Nephron progenitor cell (in vitro differentiated cells): ENCODE data around the gene TINAGL1.

Experiments
- DNase-seq: peaks from one replicate; pipeline ENCODE4 v3.0.0; 2021
- H3K27ac Mint-ChIP-seq: 2 replicates; pipeline ENCODE4 v1.8.0; 2021; ENCODE audit warnings: mild to moderate bottlenecking, moderate library complexity, mixed read lengths
- H3K27me3 Mint-ChIP-seq: 2 replicates; pipeline ENCODE4 v1.8.0; 2021; ENCODE audit warnings: mild to moderate bottlenecking, low read depth, mixed read lengths; ENCODE audit not compliant: poor library complexity
- H3K36me3 Mint-ChIP-seq: 2 replicates; pipeline ENCODE4 v1.8.0; 2021; ENCODE audit warnings: low read depth, mixed read lengths
- H3K4me1 Mint-ChIP-seq: 2 replicates; pipeline ENCODE4 v1.8.0; 2021; ENCODE audit warnings: mixed read lengths
- H3K4me3 Mint-ChIP-seq: 2 replicates; pipeline ENCODE4 v1.8.0; 2021; ENCODE audit warnings: mild to moderate bottlenecking, moderate library complexity, mixed read lengths
- H3K9me3 Mint-ChIP-seq: 2 replicates; pipeline ENCODE4 v1.8.0; 2021; ENCODE audit warnings: mild to moderate bottlenecking, moderate library complexity, mixed read lengths
- TF ChIP-seq, protein P1 (sequence below): fragments of 200-600 bp; sonication (generic); IDR thresholded peaks from 2 replicates; pipeline ENCODE4 v1.5.0; 2021; ENCODE audit warnings: antibody characterized with exemption

TINAGL1 gene

DNA sequence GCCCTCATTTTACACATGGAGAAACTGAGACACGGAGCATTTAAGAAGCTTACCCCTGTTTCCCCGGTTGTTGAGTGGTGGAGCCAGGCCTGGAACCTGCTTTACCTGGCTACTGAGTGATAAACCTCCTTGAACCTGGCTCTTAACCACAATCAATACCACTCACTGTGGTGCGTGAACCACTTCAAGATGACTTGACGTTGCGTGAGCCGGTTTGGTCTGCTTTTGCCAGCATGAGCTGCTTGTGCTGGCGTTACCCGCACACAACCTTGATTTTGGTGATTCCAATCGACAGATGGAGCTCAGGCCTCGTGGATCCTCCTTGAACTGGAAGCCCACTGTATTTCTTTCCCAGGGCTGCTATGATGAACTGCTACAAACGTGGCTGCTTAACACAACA lies 6.1 kb upstream of the TINAGL1 start:
- Mint-ChIP-seq H3K4me1 (peaks cover 28% of the 10 kb centered on the region), H3K9me3 (no peaks in the 10 kb centered on the region), H3K27ac (no peak overlapping the region), H3K4me3 (no peak overlapping the region), H3K36me3 (no peaks in the 10 kb centered on the region), H3K27me3 (peaks cover 50% of the 10 kb centered on the region)
- DNase-seq: no peak
- TF ChIP-seq, protein P1, sequence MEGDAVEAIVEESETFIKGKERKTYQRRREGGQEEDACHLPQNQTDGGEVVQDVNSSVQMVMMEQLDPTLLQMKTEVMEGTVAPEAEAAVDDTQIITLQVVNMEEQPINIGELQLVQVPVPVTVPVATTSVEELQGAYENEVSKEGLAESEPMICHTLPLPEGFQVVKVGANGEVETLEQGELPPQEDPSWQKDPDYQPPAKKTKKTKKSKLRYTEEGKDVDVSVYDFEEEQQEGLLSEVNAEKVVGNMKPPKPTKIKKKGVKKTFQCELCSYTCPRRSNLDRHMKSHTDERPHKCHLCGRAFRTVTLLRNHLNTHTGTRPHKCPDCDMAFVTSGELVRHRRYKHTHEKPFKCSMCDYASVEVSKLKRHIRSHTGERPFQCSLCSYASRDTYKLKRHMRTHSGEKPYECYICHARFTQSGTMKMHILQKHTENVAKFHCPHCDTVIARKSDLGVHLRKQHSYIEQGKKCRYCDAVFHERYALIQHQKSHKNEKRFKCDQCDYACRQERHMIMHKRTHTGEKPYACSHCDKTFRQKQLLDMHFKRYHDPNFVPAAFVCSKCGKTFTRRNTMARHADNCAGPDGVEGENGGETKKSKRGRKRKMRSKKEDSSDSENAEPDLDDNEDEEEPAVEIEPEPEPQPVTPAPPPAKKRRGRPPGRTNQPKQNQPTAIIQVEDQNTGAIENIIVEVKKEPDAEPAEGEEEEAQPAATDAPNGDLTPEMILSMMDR: no peak

GRCh38 chr1:31570906-31571305 lies 5.4 kb upstream of the TINAGL1 start:
- Mint-ChIP-seq H3K27ac (no peak overlapping the region), H3K9me3 (no peaks in the 10 kb centered on the region), H3K27me3 (peaks cover 54% of the 10 kb centered on the region), H3K36me3 (no peaks in the 10 kb centered on the region), H3K4me3 (no peak overlapping the region), H3K4me1 (peaks cover 32% of the 10 kb centered on the region)
- DNase-seq: no peak
- TF ChIP-seq, protein P1: no peak

GRCh38 chr1:31571340-31572295 lies 4.7 kb upstream of the TINAGL1 start:
- H3K27me3 Mint-ChIP-seq: peaks cover 61% of the 10 kb centered on the region
- H3K27ac Mint-ChIP-seq: no peak overlapping the region
- no peak for DNase-seq
- H3K4me1 Mint-ChIP-seq: peaks cover 39% of the 10 kb centered on the region
- no peaks in the 10 kb centered on the region for H3K9me3 Mint-ChIP-seq
- TF ChIP-seq, protein P1: no peak
- H3K36me3 Mint-ChIP-seq: no peaks in the 10 kb centered on the region
- no peak overlapping the region for H3K4me3 Mint-ChIP-seq

DNA sequence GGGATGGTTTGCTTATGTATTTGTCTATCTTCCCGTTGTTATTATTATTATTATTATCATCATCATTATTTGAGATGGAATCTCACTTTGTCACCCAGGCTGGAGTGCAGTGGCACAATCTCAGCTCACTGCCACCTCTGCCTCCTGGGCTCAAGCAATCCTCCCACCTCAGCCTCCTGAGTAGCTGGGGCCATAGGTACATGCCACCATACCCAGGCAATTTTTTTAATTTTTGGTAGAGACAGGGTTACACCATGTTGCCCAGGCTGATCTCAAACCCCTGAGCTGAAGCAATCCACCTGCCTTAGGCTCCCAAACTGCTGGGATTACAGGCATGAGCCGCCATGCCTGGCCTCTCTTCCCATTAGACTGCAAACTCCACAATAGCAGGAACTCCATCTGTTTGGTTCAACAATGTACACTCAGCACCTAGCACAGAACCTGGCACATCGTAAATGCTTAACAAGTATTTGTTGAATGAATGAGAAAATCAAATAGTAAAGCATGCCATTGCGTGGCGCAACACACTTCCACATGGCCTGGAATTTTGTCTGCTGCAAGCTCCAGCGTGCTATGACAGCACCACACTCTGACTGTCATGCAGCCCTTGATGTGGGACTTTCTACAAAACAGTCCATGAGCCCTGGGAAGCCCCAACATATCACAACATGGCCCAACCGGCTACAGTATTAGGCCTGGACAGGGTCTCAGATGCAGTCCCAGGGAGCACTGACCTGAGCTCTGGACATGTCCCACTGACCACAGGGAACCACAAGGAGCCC lies 3.8 kb upstream of the TINAGL1 start:
- no peak for DNase-seq
- Mint-ChIP-seq H3K27me3 (peaks cover 61% of the 10 kb centered on the region), H3K36me3 (no peaks in the 10 kb centered on the region), H3K4me3 (no peak overlapping the region), H3K27ac (no peak overlapping the region), H3K9me3 (no peaks in the 10 kb centered on the region), H3K4me1 (peaks cover 40% of the 10 kb centered on the region)
- TF ChIP-seq, protein P1: no peak

DNA sequence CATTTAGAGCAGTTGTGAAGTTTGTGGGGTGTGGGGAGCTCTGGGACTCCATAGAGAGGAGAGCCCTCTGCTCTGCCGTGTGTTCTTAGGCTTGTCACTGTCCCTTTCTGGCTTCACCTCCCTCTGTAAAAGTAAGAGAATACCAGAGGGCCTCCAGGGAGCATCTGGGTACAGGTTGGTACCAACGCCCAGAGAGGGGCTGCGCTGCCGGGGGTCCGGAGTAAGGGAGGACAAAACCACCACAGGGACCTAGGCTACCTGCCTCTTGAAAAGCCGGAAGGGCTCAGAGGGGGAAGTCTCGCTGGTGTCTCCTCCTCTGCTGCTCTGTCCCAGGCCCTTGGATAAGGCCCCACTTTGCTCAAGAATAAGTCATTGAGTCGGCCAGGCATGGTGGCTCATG lies 3.1 kb upstream of the TINAGL1 start:
- H3K27me3 Mint-ChIP-seq: peaks cover 57% of the 10 kb centered on the region
- no peaks in the 10 kb centered on the region for H3K9me3 Mint-ChIP-seq
- H3K36me3 Mint-ChIP-seq: no peaks in the 10 kb centered on the region
- DNase-seq: no peak
- peaks cover 40% of the 10 kb centered on the region for H3K4me1 Mint-ChIP-seq
- no peak overlapping the region for H3K27ac Mint-ChIP-seq
- H3K4me3 Mint-ChIP-seq: no peak overlapping the region
- TF ChIP-seq, protein P1: no peak
